ENCODE measurements around the gene CLN5.

The CLN5 gene

GRCh38 chr13:77016251-77016812, 24.5 kb downstream of the CLN5 start:
- DNase-seq (ENCODE audit: low read depth): no peak
- H3K4me3 ChIP-seq (ENCODE audit: control insufficient read depth, low read depth, low read length): no peak overlapping the region
- no peak for TF ChIP-seq CTCF (conservative IDR thresholded peaks at IDR 0.05; ENCODE audit: control insufficient read depth, insufficient read depth, low read depth, low read length)

- DNase-seq (ENCODE audit: low read depth): no peak
- H3K4me3 ChIP-seq (ENCODE audit: control insufficient read depth, low read depth, low read length): no peak overlapping the region
- no peak for TF ChIP-seq CTCF (conservative IDR thresholded peaks at IDR 0.05; ENCODE audit: control insufficient read depth, insufficient read depth, low read depth, low read length)
Measured at GRCh38 chr13:77016888-77017623, 25.2 kb downstream of the CLN5 start.

- TF ChIP-seq CTCF (conservative IDR thresholded peaks at IDR 0.05; ENCODE audit: control insufficient read depth, insufficient read depth, low read depth, low read length): no peak
- DNase-seq (ENCODE audit: low read depth): no peak
- no peak overlapping the region for H3K4me3 ChIP-seq (ENCODE audit: control insufficient read depth, low read depth, low read length)
Measured at GRCh38 chr13:77019756-77020155, 27.9 kb downstream of the CLN5 start.

- TF ChIP-seq CTCF (conservative IDR thresholded peaks at IDR 0.05; ENCODE audit: control insufficient read depth, insufficient read depth, low read depth, low read length): no peak
- H3K4me3 ChIP-seq (ENCODE audit: control insufficient read depth, low read depth, low read length): no peak overlapping the region
- DNase-seq (ENCODE audit: low read depth): peak; percentile 56
Measured at GRCh38 chr13:77022341-77022740, 30.5 kb downstream of the CLN5 start.

- no peak for TF ChIP-seq CTCF (conservative IDR thresholded peaks at IDR 0.05; ENCODE audit: control insufficient read depth, insufficient read depth, low read depth, low read length)
- peak; percentile 69 for DNase-seq (ENCODE audit: low read depth)
- peak overlapping the region; percentile 87 for H3K4me3 ChIP-seq (ENCODE audit: control insufficient read depth, low read depth, low read length)
Measured at GRCh38 chr13:77026255-77026860, 34.5 kb downstream of the CLN5 start.

GRCh38 chr13:77026861-77027621, 35.2 kb downstream of the CLN5 start, which contains the start of gene FBXL3:
Gene FBXL3 (minus strand): TSS chr13:77027159. CDS start chr13:77021860, 5,299 bp downstream.
- DNase-seq (ENCODE audit: low read depth): peak; percentile 89
- peak within 1 kb of the TSS; percentile 87 for H3K4me3 ChIP-seq (ENCODE audit: control insufficient read depth, low read depth, low read length)
- no peak for TF ChIP-seq CTCF (conservative IDR thresholded peaks at IDR 0.05; ENCODE audit: control insufficient read depth, insufficient read depth, low read depth, low read length)
